SKM-1 treated with dmso at 0.1 percent for 144 hours (cell line): ENCODE results near the gene RBM33.

Experiments
- DNase-seq: peaks from one replicate; lab custom pipeline; 2025; ENCODE audit not compliant: unreplicated experiment; lab: John Stamatoyannopoulos, UW

The RBM33 gene

GRCh38 chr7:155722118-155722517 is 77.7 kb downstream of the RBM33 start:
- DNase-seq, result no peak

GRCh38 chr7:155722936-155723335 is 78.5 kb downstream of the RBM33 start:
- no peak for DNase-seq

- no peak for DNase-seq
Observed at GRCh38 chr7:155724327-155725005, 80.0 kb downstream of the RBM33 start.

- no peak for DNase-seq
Observed at GRCh38 chr7:155725006-155725355, 80.5 kb downstream of the RBM33 start.

GRCh38 chr7:155727616-155728015 is 83.2 kb downstream of the RBM33 start:
- no peak for DNase-seq

GRCh38 chr7:155728116-155728515 is 83.7 kb downstream of the RBM33 start:
- DNase-seq, result no peak

- no peak for DNase-seq
Observed at GRCh38 chr7:155729847-155730246, 85.4 kb downstream of the RBM33 start.

GRCh38 chr7:155731380-155731779 is 86.9 kb downstream of the RBM33 start:
- no peak for DNase-seq

- no peak for DNase-seq
Observed at GRCh38 chr7:155731871-155732270, 87.4 kb downstream of the RBM33 start.

GRCh38 chr7:155732286-155732685 is 87.8 kb downstream of the RBM33 start:
- DNase-seq, result no peak

DNA sequence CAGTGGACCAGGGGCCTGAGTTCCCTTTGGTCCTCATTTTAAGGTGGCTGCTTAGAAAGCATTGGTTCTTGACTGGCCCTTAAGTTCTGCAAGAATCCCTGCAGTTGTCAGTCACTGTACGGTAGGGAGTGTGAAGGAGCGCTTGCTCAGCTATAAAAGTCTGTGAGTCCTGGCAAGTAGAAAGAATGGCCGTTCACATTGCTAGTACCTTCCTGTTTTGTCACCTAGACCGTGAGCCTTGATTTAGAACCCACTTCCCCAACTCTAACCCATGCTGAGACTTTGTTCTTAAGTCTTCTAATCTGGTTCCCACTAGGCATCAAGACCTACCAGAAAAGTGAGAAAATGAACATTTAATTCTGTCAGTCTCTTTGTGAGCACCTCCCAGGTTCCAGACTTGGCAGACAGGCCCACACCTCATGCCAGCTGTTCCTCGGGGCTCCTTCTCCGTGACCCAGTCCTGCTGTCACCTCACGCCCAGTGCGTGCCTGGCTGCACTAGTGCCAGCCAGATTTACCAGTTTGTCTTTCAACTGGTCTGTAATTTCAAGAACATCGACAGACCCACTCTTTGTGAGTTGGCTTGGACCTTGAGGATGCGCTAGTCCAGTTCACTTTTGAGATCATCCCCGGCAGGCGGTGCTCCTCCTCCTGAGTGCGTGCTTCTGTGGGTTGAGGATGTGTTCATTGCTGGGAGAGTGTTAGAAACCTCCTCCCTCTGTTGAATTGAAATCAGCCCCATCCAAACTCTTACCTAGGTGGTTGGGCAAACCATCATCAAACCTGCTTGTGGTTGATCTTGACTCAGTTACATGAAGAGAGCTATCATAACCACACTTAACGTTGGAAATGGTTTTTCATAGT is 89.4 kb downstream of the RBM33 start:
- DNase-seq, result no peak

- no peak for DNase-seq
Observed at GRCh38 chr7:155734445-155734809, 90.0 kb downstream of the RBM33 start.

DNA sequence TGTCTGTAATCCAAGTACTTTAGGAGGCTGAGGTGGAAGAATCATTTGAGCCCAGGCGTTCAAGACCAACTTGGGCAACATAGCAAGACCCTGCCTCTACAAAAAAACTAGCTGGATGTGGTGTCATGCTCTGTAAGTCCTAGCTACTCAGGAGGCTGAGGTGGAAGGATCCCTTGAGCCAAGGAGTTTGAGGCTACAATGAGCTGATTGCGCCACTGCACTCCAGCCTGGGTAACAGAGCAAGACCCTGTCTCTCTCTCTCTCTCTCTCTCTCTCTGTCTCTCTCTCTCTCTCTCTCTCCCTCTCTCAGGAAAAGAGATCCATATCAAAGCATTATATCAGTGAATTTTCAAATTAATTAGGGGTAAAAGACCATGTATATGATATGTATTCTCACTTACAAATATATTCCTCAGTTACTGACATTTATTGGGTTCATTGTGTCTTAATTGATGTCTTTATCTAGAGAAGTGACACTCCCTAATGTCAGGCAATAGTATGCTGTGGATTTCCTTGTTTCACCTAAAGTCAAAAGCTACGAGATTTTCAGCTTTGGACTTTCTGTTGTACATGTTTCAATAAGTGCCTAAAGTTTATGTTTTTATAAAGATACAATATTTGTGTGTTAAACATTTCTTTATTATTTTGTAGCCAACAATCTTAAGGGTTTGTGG is 91.1 kb downstream of the RBM33 start:
- DNase-seq, result no peak

DNA sequence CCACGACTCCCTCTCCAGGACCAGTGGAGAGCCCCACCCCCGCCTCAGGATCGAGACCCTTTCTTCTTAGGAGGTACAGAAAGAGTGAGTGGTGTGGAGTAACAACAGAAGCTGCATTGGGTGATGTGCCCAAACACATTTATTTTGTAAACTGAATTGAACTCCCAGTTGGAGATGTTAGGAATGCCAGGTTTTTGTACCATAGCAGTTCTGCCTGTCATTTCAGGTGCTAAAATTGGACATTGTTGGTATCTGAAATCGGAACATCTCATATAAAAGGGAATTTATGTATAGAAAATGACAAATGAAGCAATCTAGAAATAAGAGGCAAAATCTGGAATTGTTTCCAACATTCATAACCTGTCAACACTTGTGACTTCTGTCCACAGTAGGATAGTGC is 93.1 kb downstream of the RBM33 start:
- no peak for DNase-seq

- DNase-seq, result no peak
Observed at GRCh38 chr7:155738104-155738503, 93.6 kb downstream of the RBM33 start.

DNA sequence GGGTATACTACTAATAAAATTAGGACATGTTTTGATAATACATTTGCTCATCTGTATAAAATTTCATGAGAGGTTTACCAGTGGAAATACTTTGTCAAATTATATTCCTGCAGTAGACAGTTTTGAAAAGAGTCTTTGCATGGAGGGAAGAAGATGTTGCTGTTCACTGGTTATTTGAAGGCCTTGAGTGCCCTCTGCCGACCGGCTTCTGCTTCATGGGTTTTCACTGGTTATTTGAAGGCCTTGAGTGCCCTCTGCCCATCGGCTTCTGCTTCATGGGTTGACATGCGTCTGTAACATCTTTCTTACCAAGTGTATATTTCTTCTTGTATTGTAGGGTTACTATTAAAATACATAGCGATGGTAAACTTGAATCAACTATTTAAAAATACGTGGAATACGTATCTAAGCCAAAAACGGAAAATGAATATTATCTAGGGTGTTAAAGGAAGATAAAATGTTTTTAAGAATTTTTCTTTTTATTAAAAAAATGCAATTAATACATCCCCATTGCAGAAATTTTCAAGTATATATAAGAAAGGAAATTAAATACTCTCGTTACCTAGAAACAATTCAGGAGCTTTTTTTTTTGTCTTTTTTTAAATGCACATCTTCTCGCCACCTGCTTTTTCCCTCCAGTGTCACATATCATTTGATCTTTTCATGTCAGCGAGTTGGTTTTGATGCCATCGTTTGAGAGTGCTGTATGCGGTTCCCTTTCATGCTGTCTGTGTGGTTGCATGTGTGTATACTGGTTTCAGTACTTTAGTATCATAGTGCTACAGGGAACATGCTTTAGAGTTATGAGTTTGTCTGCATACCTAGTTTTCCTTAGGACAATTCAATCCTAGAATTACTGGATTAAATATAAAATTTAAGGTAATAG is 94.4 kb downstream of the RBM33 start:
- DNase-seq, result no peak

GRCh38 chr7:155739538-155740143 is 95.2 kb downstream of the RBM33 start:
- no peak for DNase-seq

DNA sequence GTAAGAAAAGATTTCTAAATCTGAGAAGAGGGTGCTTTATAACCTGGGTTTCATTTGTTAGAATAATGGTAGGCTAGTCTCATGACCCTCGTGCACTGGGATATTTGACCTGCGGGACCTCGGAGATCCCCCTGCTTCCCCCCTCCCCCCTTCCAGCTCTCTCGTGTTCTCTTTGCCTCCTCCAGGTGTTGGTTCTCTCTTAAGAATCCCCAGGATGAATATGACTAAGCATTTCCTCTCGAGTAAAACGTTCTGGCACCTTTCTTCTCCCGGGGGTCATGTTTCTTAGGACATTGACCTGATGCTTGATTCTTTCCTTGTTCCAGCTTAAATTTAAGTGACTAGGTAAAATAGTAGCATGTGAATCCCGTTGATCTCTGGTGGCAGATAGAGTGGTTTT is 96.6 kb downstream of the RBM33 start:
- DNase-seq, result no peak

GRCh38 chr7:155741805-155742204 is 97.3 kb downstream of the RBM33 start:
- no peak for DNase-seq

DNA sequence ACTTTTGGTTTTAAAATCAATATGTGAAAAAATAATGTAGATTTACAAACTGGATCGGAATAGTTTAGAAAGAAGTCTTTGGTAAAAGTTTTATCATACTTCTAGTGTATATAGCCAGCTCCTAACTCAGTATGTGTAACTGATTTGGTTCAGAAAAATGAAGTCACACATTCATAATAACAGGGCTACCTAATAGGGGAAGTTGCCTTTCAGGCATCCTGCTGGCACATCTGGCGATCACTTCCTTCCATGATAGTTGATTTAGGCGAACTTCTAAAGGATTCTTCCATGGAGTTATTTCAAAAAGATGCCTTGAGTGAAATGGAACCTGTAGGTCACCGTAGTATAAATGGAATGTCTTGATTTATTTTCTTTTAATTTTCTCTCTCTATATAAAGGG is 98.7 kb downstream of the RBM33 start:
- DNase-seq, result no peak
